Left ventricle myocardium inferior (tissue), 1 donor: ENCODE data around the gene PPP3R1. TPM values are rescaled to one million over a fixed set of nuclear protein-coding genes. Genes with fewer than 3 reads are reported as not detected.

ENCODE experiments used
- DNase-seq: peaks from one replicate; pipeline ENCODE4 v3.0.0-alpha.2; 2020
- H3K27ac ChIP-seq: fragments of 200-600 bp; replicated peaks from 2 replicates; pipeline ENCODE4 v1.8.0; 2021
- H3K27me3 ChIP-seq: fragments of 200-600 bp; 2 replicates; pipeline ENCODE4 v1.8.0; 2021; ENCODE audit warnings: low read depth
- H3K36me3 ChIP-seq: fragments of 200-600 bp; 2 replicates; pipeline ENCODE4 v1.8.0; 2021
- H3K4me1 ChIP-seq: fragments of 200-600 bp; 2 replicates; pipeline ENCODE4 v1.8.0; 2021
- H3K4me3 ChIP-seq: fragments of 200-600 bp; 2 replicates; pipeline ENCODE4 v1.8.0; 2021; ENCODE audit warnings: mild to moderate bottlenecking, moderate library complexity
- H3K9me3 ChIP-seq: fragments of 200-600 bp; replicated peaks from 2 replicates; pipeline ENCODE4 v1.8.0; 2021
- intact Hi-C: fragments of 100-400 bp; cut with micrococcal nuclease; formaldehyde crosslinking; loops from one replicate; pipeline ENCODE4 v1.11.0; 2022
- total RNA-seq: library from RNA; stranded (reverse); fragmentation: NEBNext Ultra II Directional; extraction: Animal tissue kit (Norgen Biotek cat#: 25700); gene quantifications from one replicate; pipeline ENCODE4 v1.2.1, GENCODE V29; 2021
- TF ChIP-seq, protein P1 (sequence below): fragments of 200-600 bp; IDR thresholded peaks from 2 replicates; pipeline ENCODE4 v1.8.0; 2021; ENCODE audit warnings: antibody characterized with exemption, mild to moderate bottlenecking, borderline replicate concordance
- donor health status: DM: no; HTN: yes; CAD: no; lungs with severe emphysema.

Gene PPP3R1
- total RNA-seq, 1 donor from 2014 or later: 34.6 TPM

DNA sequence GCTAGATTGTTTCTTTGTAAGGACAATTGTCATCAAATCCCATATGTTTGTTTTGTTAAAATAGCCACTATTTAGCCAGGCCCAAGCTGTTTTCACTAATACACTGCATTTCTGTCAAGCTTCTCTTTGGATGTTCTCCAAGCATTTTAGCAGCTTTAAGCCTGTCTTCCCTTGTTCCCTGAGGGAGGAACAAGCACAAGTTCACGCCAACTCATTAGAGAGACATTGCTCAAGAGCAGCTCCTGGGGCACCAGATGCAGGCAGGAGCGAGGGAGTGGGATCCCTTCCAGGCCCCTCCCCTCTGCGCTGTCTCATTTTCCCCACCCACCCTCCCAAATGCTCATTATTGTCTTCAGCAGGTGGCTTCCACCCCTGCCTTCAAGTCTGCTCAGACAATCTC is 32.6 kb upstream of the PPP3R1 start:
- peak overlapping the region; percentile 30 for H3K27ac ChIP-seq
- H3K4me3 ChIP-seq: no peak overlapping the region
- TF ChIP-seq, protein P1, sequence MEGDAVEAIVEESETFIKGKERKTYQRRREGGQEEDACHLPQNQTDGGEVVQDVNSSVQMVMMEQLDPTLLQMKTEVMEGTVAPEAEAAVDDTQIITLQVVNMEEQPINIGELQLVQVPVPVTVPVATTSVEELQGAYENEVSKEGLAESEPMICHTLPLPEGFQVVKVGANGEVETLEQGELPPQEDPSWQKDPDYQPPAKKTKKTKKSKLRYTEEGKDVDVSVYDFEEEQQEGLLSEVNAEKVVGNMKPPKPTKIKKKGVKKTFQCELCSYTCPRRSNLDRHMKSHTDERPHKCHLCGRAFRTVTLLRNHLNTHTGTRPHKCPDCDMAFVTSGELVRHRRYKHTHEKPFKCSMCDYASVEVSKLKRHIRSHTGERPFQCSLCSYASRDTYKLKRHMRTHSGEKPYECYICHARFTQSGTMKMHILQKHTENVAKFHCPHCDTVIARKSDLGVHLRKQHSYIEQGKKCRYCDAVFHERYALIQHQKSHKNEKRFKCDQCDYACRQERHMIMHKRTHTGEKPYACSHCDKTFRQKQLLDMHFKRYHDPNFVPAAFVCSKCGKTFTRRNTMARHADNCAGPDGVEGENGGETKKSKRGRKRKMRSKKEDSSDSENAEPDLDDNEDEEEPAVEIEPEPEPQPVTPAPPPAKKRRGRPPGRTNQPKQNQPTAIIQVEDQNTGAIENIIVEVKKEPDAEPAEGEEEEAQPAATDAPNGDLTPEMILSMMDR: no peak
- intact Hi-C loops: loop anchor here (10.0 kb wide), 2 partner anchors 90 to 160 kb away; no protein-coding TSS in a partner anchor
- no peaks in the 10 kb centered on the region for H3K36me3 ChIP-seq
- DNase-seq: peak; percentile 69
- no peaks in the 10 kb centered on the region for H3K27me3 ChIP-seq
- H3K9me3 ChIP-seq: no peaks in the 10 kb centered on the region
- peaks cover 31% of the 10 kb centered on the region for H3K4me1 ChIP-seq

DNA sequence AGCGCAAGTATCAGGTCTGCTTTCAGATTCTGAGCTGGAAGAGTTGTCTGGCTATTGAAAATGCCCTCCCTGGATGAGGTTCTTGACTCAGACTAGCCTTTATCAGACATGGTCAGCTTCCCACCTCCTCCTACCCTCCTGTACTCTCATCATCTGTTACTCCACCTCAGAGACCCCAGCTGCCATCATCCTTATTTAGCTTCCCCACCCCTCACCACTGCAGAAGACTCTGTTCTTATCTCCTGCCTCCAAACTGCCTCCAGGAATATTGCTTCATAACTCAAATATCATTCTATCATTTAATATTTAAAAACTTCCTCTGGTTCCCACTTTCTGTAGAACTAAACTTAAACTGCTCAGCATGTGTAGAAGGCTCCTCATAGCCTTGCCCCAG is 31.1 kb upstream of the PPP3R1 start:
- no peak overlapping the region for H3K4me3 ChIP-seq
- H3K9me3 ChIP-seq: no peaks in the 10 kb centered on the region
- H3K36me3 ChIP-seq: no peaks in the 10 kb centered on the region
- TF ChIP-seq, protein P1: no peak
- intact Hi-C loops: loop anchor here (10.0 kb wide), 2 partner anchors 89 to 159 kb away; no protein-coding TSS in a partner anchor
- H3K27ac ChIP-seq: no peak overlapping the region
- DNase-seq: no peak
- H3K4me1 ChIP-seq: peaks cover 27% of the 10 kb centered on the region
- H3K27me3 ChIP-seq: no peaks in the 10 kb centered on the region

DNA sequence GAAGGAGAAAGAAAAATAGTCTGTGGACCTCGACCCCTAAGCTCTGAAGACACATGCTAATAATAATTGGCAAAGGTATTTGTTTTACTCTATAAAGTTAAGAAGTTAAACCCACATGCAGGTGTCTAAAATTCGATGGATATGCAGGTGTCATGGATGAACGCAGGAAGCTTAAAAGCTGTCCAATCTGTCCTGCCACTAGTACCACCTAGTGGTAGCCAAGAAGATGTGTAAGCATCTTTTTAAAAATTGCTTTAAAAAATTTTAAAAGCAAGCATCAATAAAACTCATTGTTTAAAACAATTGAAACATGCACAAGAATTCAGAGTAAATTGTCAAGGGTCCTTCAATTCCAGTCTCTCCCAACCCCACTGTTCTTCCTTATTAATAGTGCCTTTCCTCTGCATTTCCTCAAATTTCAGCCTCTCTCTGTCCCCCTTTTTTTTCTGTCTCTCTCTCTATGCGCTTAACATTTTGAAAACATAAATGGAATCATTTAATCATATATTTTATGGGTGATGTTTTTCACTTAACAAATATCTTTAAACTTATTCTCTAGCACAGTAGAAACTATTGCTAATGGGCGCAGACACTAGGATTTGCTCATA is 30.6 kb upstream of the PPP3R1 start:
- Histone ChIP-seq H3K9me3 (no peaks in the 10 kb centered on the region), H3K4me3 (no peak overlapping the region), H3K27me3 (no peaks in the 10 kb centered on the region), H3K27ac (no peak overlapping the region), H3K4me1 (peaks cover 22% of the 10 kb centered on the region), H3K36me3 (no peaks in the 10 kb centered on the region)
- intact Hi-C loops: loop anchor here (10.0 kb wide), 2 partner anchors 88 to 158 kb away; no protein-coding TSS in a partner anchor
- TF ChIP-seq, protein P1: peak; percentile 83
- DNase-seq: no peak

DNA sequence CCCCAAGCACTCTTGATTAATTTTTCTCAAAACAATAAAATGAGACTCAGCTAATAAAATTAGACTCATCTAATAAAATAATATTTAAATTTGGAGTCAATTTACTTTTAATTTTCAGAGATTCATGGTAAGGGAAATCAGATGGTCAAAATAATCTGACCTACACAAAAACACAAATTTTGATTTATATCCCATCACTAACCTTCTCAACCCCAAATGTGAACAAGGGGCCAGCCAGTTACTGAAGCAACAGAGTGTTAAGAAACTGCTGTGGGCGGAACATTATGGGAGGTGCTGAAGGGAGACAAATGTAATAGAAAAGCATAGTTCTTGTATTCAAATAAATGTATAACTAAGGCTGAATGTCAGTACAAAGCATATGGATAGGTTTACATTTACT is 28.5 kb upstream of the PPP3R1 start:
- Histone ChIP-seq H3K27me3 (no peaks in the 10 kb centered on the region), H3K27ac (no peak overlapping the region), H3K36me3 (no peaks in the 10 kb centered on the region), H3K4me1 (peaks cover 7% of the 10 kb centered on the region), H3K4me3 (no peak overlapping the region), H3K9me3 (no peaks in the 10 kb centered on the region)
- no peak for DNase-seq
- TF ChIP-seq, protein P1: no peak
- intact Hi-C loops: loop anchor here (10.0 kb wide), 2 partner anchors 86 to 156 kb away; no protein-coding TSS in a partner anchor

DNA sequence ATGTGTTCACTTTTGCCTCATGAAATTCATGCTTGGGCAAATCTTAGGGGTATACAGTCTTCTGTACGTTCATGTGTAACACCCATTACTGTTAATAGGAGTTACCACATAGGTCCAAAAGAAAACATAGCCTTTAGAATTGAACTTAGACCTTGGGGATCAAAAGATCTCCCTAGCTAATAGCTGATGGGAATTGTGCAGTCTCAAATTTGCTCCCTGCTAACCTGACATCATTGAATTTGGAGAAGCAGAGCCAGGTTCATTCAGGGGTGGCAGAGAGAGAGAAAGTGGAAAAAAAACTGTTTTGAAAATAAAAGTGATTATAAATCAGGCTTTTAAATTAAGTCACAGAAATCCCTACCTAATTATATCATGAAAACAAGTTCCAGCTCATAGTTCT is 28.0 kb upstream of the PPP3R1 start:
- TF ChIP-seq, protein P1: no peak
- H3K4me1 ChIP-seq: peaks cover 7% of the 10 kb centered on the region
- DNase-seq: no peak
- no peak overlapping the region for H3K27ac ChIP-seq
- intact Hi-C loops: loop anchor here (10.0 kb wide), 2 partner anchors 86 to 156 kb away; no protein-coding TSS in a partner anchor
- no peaks in the 10 kb centered on the region for H3K9me3 ChIP-seq
- H3K36me3 ChIP-seq: no peaks in the 10 kb centered on the region
- H3K4me3 ChIP-seq: no peak overlapping the region
- H3K27me3 ChIP-seq: no peaks in the 10 kb centered on the region
